MM.1S (cell line): Measurements from ENCODE around the gene DNAJC24.

ENCODE experiments used
- DNase-seq: peaks from one replicate; pipeline ENCODE4 v3.0.0-alpha.2; 2015
- H2AFZ ChIP-seq: fragments of 300-600 bp; sonication (generic); 2 replicates; pipeline ENCODE4 v1.6.0; 2016; ENCODE audit warnings: antibody characterized with exemption, low read length
- H3F3A ChIP-seq: fragments of 300-600 bp; sonication (generic); 2 replicates; pipeline ENCODE4 v1.6.1; 2016; ENCODE audit warnings: mild to moderate bottlenecking, antibody characterized with exemption, low read length, moderate library complexity, mixed read lengths; ENCODE audit not compliant: insufficient read depth
- H3K27ac ChIP-seq: fragments of 300-600 bp; sonication (generic); 2 replicates; pipeline ENCODE4 v1.5.1; 2016; ENCODE audit warnings: mild to moderate bottlenecking, low read length
- H3K27me3 ChIP-seq: fragments of 300-600 bp; sonication (generic); replicated peaks from 2 replicates; pipeline ENCODE4 v1.6.0; 2016; ENCODE audit warnings: low read length; ENCODE audit not compliant: insufficient read depth
- H3K36me3 ChIP-seq: fragments of 300-600 bp; sonication (generic); replicated peaks from 2 replicates; pipeline ENCODE4 v1.6.1; 2016; ENCODE audit warnings: mild to moderate bottlenecking, low read length, mixed read lengths; ENCODE audit not compliant: insufficient read depth
- H3K4me1 ChIP-seq: fragments of 300-600 bp; sonication (generic); 2 replicates; pipeline ENCODE4 v1.6.1; 2016; ENCODE audit warnings: low read length, mixed read lengths
- H3K4me2 ChIP-seq: fragments of 300-600 bp; sonication (generic); 2 replicates; pipeline ENCODE4 v1.6.0; 2016; ENCODE audit warnings: low read depth, low read length
- H3K4me3 ChIP-seq: fragments of 300-600 bp; sonication (generic); 2 replicates; pipeline ENCODE4 v1.5.1; 2016; ENCODE audit warnings: low read length, mixed read lengths
- H3K79me2 ChIP-seq: fragments of 300-600 bp; sonication (generic); 2 replicates; pipeline ENCODE4 v1.6.1; 2016; ENCODE audit warnings: mixed run types, low read length, mixed read lengths
- H3K9ac ChIP-seq: fragments of 300-600 bp; sonication (generic); 2 replicates; pipeline ENCODE4 v1.6.1; 2016; ENCODE audit warnings: low read length, mixed read lengths
- H3K9me2 ChIP-seq: fragments of 300-600 bp; sonication (generic); replicated peaks from 2 replicates; pipeline ENCODE4 v1.6.1; 2016; ENCODE audit warnings: mild to moderate bottlenecking, low read length, mixed read lengths; ENCODE audit not compliant: insufficient read depth
- H3K9me3 ChIP-seq: fragments of 300-600 bp; sonication (generic); replicated peaks from 2 replicates; pipeline ENCODE4 v1.6.1; 2016; ENCODE audit warnings: mild to moderate bottlenecking, low read length, mixed read lengths; ENCODE audit not compliant: insufficient read depth
- H4K20me1 ChIP-seq: fragments of 300-600 bp; sonication (generic); 2 replicates; pipeline ENCODE4 v1.6.1; 2016; ENCODE audit warnings: mild to moderate bottlenecking, low read length, moderate library complexity, mixed read lengths; ENCODE audit not compliant: insufficient read depth
- EZH2 ChIP-seq: fragments of 300-600 bp; sonication (generic); optimal IDR thresholded peaks from 2 replicates; pipeline ENCODE3; 2017; ENCODE audit warnings: low read depth, mild to moderate bottlenecking, antibody characterized with exemption, low read length, mixed read lengths
- EZH2phosphoT487 ChIP-seq: fragments of 300-600 bp; sonication (generic); IDR thresholded peaks from 2 replicates; pipeline ENCODE4 v1.6.1; 2018; ENCODE audit warnings: antibody characterized with exemption, low read length
- TF ChIP-seq, protein P1 (sequence below): fragments of 300-600 bp; sonication (generic); IDR thresholded peaks from 2 replicates; pipeline ENCODE4 v1.5.1; 2016; ENCODE audit warnings: antibody characterized with exemption, low read length, mixed read lengths

DNAJC24 gene

DNA sequence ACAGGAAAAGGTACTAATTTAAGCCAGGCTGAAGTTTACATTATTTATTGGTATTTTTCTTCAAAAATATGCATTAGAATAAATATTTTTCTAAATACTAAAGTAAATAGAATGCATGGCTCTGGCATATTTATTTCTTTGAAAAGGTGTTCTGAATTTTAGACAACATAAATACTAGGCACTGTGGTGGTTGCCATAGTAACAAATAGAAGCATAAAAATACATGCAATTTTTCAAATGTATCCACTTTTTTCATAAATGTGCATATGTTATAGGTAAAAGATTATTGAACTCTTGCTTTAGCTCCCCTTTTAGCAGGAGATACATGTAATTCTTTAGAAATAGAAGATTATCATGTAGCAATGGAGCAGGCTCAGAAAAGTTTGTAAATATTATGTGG is 18.5 kb upstream of the DNAJC24 start:
- Histone ChIP-seq H3K4me1 (no peaks in the 10 kb centered on the region), H3K27ac (no peak overlapping the region), H3K4me2 (no peak overlapping the region), H4K20me1 (no peaks in the 10 kb centered on the region; the same call in 1 of the 2 replicates), H3K27me3 (no peaks in the 10 kb centered on the region), H3K36me3 (no peaks in the 10 kb centered on the region), H3K4me3 (no peak overlapping the region), H3K9me3 (no peaks in the 10 kb centered on the region), H3K79me2 (no peaks in the 10 kb centered on the region), H3K9ac (no peak overlapping the region), H3K9me2 (no peaks in the 10 kb centered on the region), H3F3A (no peaks in the 10 kb centered on the region), H2AFZ (no peak overlapping the region)
- no peak for DNase-seq
- TF ChIP-seq, protein P1, sequence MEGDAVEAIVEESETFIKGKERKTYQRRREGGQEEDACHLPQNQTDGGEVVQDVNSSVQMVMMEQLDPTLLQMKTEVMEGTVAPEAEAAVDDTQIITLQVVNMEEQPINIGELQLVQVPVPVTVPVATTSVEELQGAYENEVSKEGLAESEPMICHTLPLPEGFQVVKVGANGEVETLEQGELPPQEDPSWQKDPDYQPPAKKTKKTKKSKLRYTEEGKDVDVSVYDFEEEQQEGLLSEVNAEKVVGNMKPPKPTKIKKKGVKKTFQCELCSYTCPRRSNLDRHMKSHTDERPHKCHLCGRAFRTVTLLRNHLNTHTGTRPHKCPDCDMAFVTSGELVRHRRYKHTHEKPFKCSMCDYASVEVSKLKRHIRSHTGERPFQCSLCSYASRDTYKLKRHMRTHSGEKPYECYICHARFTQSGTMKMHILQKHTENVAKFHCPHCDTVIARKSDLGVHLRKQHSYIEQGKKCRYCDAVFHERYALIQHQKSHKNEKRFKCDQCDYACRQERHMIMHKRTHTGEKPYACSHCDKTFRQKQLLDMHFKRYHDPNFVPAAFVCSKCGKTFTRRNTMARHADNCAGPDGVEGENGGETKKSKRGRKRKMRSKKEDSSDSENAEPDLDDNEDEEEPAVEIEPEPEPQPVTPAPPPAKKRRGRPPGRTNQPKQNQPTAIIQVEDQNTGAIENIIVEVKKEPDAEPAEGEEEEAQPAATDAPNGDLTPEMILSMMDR: no peak
- TF ChIP-seq EZH2phosphoT487 (no peak), EZH2 (no peak)

- H3K36me3 ChIP-seq: no peaks in the 10 kb centered on the region
- H3K27me3 ChIP-seq: no peaks in the 10 kb centered on the region
- H3F3A ChIP-seq: no peaks in the 10 kb centered on the region
- H2AFZ ChIP-seq: no peak overlapping the region
- no peak for DNase-seq
- H3K27ac ChIP-seq: no peak overlapping the region
- H3K9ac ChIP-seq: no peak overlapping the region
- no peaks in the 10 kb centered on the region for H3K9me3 ChIP-seq
- H4K20me1 ChIP-seq: no peaks in the 10 kb centered on the region; the same call in 1 of the 2 replicates
- H3K4me3 ChIP-seq: no peak overlapping the region
- H3K4me1 ChIP-seq: no peaks in the 10 kb centered on the region
- H3K4me2 ChIP-seq: no peak overlapping the region
- TF ChIP-seq EZH2 (no peak), EZH2phosphoT487 (no peak)
- TF ChIP-seq, protein P1: no peak
- H3K79me2 ChIP-seq: no peaks in the 10 kb centered on the region
- H3K9me2 ChIP-seq: no peaks in the 10 kb centered on the region
These were observed 14.5 kb upstream of the DNAJC24 start for GRCh38 chr11:31355131-31355530.

- no peak overlapping the region for H3K27ac ChIP-seq
- no peaks in the 10 kb centered on the region for H3K27me3 ChIP-seq
- H3K9me3 ChIP-seq: no peaks in the 10 kb centered on the region
- H3K4me3 ChIP-seq: no peak overlapping the region
- no peaks in the 10 kb centered on the region for H4K20me1 ChIP-seq
- TF ChIP-seq EZH2phosphoT487: no peak
- TF ChIP-seq, protein P1: no peak
- TF ChIP-seq EZH2: no peak
- no peak overlapping the region for H3K4me2 ChIP-seq
- no peaks in the 10 kb centered on the region for H3K36me3 ChIP-seq
- H3K9ac ChIP-seq: no peak overlapping the region
- H3K79me2 ChIP-seq: no peaks in the 10 kb centered on the region
- H3F3A ChIP-seq: no peaks in the 10 kb centered on the region
- H2AFZ ChIP-seq: no peak overlapping the region
- no peaks in the 10 kb centered on the region for H3K4me1 ChIP-seq
- DNase-seq: no peak
- H3K9me2 ChIP-seq: no peaks in the 10 kb centered on the region
These were observed 13.8 kb upstream of the DNAJC24 start for GRCh38 chr11:31355817-31356216.
